GM23338 (cell line): ENCODE results near the gene SMIM21.

Experiments
- POLR2AphosphoS5 ChIP-seq: IDR thresholded peaks from 2 replicates; pipeline ENCODE4 v1.6.1; 2016; ENCODE audit warnings: antibody characterized with exemption, low read depth
- TF ChIP-seq, protein P1 (sequence below), 2 experiments: fragments of 200-600 bp in 1 of 2; sonication (generic) in 1 of 2; conservative IDR thresholded peaks; 2 replicates each; pipeline versions ENCODE4 v1.5.1 to v1.6.1; 2016 to 2017; ENCODE audit warnings: antibody characterized with exemption in 2 of 2, low read depth in 2 of 2, mild to moderate bottlenecking in 2 of 2, moderate library complexity in 1 of 2

- no peak for TF ChIP-seq POLR2AphosphoS5
- TF ChIP-seq, protein P1, sequence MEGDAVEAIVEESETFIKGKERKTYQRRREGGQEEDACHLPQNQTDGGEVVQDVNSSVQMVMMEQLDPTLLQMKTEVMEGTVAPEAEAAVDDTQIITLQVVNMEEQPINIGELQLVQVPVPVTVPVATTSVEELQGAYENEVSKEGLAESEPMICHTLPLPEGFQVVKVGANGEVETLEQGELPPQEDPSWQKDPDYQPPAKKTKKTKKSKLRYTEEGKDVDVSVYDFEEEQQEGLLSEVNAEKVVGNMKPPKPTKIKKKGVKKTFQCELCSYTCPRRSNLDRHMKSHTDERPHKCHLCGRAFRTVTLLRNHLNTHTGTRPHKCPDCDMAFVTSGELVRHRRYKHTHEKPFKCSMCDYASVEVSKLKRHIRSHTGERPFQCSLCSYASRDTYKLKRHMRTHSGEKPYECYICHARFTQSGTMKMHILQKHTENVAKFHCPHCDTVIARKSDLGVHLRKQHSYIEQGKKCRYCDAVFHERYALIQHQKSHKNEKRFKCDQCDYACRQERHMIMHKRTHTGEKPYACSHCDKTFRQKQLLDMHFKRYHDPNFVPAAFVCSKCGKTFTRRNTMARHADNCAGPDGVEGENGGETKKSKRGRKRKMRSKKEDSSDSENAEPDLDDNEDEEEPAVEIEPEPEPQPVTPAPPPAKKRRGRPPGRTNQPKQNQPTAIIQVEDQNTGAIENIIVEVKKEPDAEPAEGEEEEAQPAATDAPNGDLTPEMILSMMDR (conservative IDR thresholded peaks at IDR 0.05; ENCODE audit: low read depth in 2 of 2): no peak
Measured at GRCh38 chr18:75392226-75392578, 35.3 kb downstream of the SMIM21 start.
